Gastrocnemius medialis (tissue), 4 donors: ENCODE measurements around the gene PPIE.

Experiments
- POLR2A ChIP-seq, 2 donors: fragments of 450-650 bp; IDR thresholded peaks; one replicate each; pipeline ENCODE4 v1.6.1; 2017; ENCODE audit warnings: antibody characterized with exemption in 2 of 2, mild to moderate bottlenecking in 2 of 2, moderate library complexity in 2 of 2
- TF ChIP-seq, protein P1 (sequence below), 5 experiments: fragments of 450-650 bp in 3 of 5; fragments of 200-600 bp in 2 of 5; sonication (generic) in 2 of 5; IDR thresholded peaks in 4 of 5; conservative IDR thresholded peaks in 1 of 5; 1 replicate in 4 of 5; 2 replicates in 1 of 5; pipeline ENCODE4 v1.5.1; 2016 to 2019; ENCODE audit warnings: antibody characterized with exemption in 5 of 5, mild to moderate bottlenecking in 3 of 5, moderate library complexity in 3 of 5

DNA sequence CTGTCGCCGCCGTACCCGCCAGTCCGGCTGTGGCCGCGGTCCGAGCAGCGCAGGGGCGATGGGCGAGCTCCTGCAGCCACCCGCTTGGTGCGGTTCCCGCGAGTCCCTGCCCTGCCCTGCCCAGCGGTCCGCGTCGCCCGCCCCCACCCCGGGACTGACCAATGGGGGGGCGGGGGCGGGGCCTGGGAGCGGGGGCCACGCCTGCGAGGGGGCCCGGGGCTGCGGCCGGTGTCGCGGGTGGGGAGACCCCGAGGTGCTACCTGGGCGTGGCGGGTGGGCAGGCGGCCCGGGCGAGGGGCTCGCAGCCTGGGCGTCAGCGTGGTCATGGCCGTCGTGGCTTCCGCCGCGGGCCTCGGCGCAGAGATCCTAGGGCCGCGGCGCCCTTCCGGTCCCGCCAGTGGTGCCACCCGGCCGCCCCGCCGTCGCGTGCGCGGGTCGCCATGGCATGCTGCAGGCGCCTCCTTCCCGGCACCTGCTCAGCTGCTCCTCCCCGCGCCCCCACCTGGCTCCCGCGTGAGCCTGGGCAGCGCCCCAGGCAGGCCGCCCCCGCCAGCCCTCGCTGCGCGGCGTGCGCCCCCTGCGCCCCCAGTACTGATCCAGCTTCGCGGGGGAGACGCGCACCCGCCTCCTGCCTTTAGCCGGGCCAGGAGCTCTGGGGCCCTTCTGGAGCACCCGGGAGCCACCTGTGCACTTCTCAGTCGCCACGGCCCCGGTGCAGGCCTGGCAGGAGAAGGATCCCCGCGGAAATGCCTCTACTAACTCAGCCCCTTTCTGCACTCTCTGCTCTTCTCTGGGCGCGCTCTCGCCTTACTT lies 50.3 kb downstream of the PPIE start, which contains the start of gene BMP8B:
- TF ChIP-seq, protein P1, sequence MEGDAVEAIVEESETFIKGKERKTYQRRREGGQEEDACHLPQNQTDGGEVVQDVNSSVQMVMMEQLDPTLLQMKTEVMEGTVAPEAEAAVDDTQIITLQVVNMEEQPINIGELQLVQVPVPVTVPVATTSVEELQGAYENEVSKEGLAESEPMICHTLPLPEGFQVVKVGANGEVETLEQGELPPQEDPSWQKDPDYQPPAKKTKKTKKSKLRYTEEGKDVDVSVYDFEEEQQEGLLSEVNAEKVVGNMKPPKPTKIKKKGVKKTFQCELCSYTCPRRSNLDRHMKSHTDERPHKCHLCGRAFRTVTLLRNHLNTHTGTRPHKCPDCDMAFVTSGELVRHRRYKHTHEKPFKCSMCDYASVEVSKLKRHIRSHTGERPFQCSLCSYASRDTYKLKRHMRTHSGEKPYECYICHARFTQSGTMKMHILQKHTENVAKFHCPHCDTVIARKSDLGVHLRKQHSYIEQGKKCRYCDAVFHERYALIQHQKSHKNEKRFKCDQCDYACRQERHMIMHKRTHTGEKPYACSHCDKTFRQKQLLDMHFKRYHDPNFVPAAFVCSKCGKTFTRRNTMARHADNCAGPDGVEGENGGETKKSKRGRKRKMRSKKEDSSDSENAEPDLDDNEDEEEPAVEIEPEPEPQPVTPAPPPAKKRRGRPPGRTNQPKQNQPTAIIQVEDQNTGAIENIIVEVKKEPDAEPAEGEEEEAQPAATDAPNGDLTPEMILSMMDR (IDR thresholded peaks at IDR 0.05 in 4 of 5, conservative IDR thresholded peaks at IDR 0.05 in 1 of 5) = no peak
- no peak for TF ChIP-seq POLR2A (IDR thresholded peaks at IDR 0.05)
